ENCODE measurements around the gene EMC9. TPM values are rescaled to one million over a fixed set of nuclear protein-coding genes. Genes with fewer than 3 reads are reported as not detected.

The EMC9 gene
- total and polyA plus RNA-seq, 2 of the 8 experiments (the other 6 are each of a cell fraction or from before 2014, with no cell fraction given): 38.4 to 47.2 TPM

DNA sequence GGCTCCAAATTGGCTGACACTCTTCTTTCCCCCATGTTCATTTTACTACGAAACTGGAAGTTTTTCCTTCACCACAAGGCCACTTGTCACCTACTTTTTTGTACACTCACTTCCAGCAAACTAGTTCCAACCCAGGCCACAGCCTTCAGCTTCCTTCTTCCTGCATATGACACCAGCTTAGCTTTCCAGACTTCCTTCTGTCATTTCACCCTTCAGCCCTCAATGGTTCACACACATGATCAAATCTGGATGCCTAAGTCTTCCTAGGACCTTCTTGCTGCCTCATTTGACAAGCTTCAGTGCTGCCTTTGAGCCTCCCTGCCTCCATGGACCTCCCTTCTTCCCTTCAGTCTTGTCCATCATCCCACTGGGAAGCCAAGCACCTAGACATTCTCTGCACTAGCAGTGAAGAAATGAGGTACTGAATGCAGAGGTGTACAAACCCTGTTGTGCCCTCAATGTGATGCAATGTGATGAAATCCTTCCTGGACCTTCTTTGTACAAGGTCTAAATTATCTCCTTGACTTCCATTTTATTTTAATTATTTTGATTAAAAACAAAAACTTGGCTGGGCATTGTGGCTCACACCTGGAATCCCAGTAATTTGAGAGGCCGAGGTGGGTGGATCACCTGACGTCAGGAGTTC is 26.2 kb upstream of the EMC9 start:
- FAIRE-seq (no peak), DNase-seq (ENCODE audit: low read depth in 1 of 2, low spot score in 2 of 2) (no peak)
- no peak overlapping the region for H2BK120ac ChIP-seq (replicated peaks; ENCODE audit: low read depth, low read length)
- POLR2A ChIA-PET (ENCODE audit: partially characterized antibody): interaction anchor here (0.9 kb wide), 1 partner anchor 10 kb away, joined by 3 read pairs; no protein-coding TSS in a partner anchor
- no peak overlapping the region for H3K4ac ChIP-seq (replicated peaks; ENCODE audit: insufficient read length, low read depth, low read length)
- H3K9me3 ChIP-seq (ENCODE audit: insufficient read depth in 2 of 2, low read depth in 1 of 2, low read length in 1 of 2): no peaks in the 10 kb centered on the region
- H3K4me3 ChIP-seq (ENCODE audit: extremely low read depth in 1 of 4, insufficient read depth in 2 of 4, low read depth in 3 of 4, low read length in 4 of 4): no peak overlapping the region
- H2BK12ac ChIP-seq (ENCODE audit: low read depth, low read length): no peak overlapping the region
- no peak overlapping the region for H4K91ac ChIP-seq (replicated peaks; ENCODE audit: insufficient read length, low read length)
- H3K18ac ChIP-seq (ENCODE audit: extremely low read depth, low read length): no peak overlapping the region
- H4K20me1 ChIP-seq (replicated peaks in 1 of 2; ENCODE audit: control insufficient read depth in 1 of 2, insufficient read depth in 2 of 2, low read length in 2 of 2): peaks cover 0 to 9% of the 10 kb centered on the region in 2 experiments
- H3K23ac ChIP-seq (ENCODE audit: insufficient read length): no peak overlapping the region
- no peak overlapping the region for H2AK5ac ChIP-seq (ENCODE audit: low read depth, low read length)
- no peak overlapping the region for H2AFZ ChIP-seq (ENCODE audit: low read length)
- no peak overlapping the region for H2BK20ac ChIP-seq (ENCODE audit: low read length)
- 92% methylated on average over 3 of the region's 3 CpGs; no CpG with 5 or more reads in 1 of the 2 experiments for WGBS, 2 experiments (ENCODE audit: extremely low coverage in 1 of 2, insufficient coverage in 1 of 2, insufficient read length in 1 of 2, insufficient replicate concordance in 2 of 2, low coverage in 1 of 2, low lambda C conversion rate in 2 of 2, missing lambda C conversion rate in 1 of 2)
- H3K4me1 ChIP-seq (replicated peaks in 1 of 4; ENCODE audit: control insufficient read depth in 3 of 4, insufficient read depth in 4 of 4, low read length in 3 of 4): peaks cover 0 to 4% (median 2%) of the 10 kb centered on the region in 4 experiments; a peak in 4 of 7 replicates
- no peaks in the 10 kb centered on the region for H3K79me1 ChIP-seq (ENCODE audit: low read depth, low read length)
- peaks cover 0 to 18% (median 5%) of the 10 kb centered on the region in 4 experiments; a peak in 6 of 8 replicates for H3K36me3 ChIP-seq (ENCODE audit: control insufficient read depth in 2 of 4, insufficient read depth in 4 of 4, low read length in 3 of 4)
- H4K8ac ChIP-seq (ENCODE audit: extremely low read depth, insufficient read depth, low read length): no peak overlapping the region
- no peak overlapping the region for H3K56ac ChIP-seq (replicated peaks; ENCODE audit: insufficient read length, low read depth, low read length)
- H2BK5ac ChIP-seq (ENCODE audit: low read depth, low read length): no peak overlapping the region
- no peak overlapping the region for H3K27ac ChIP-seq (ENCODE audit: low read depth, low read length)
- H3K9ac ChIP-seq (replicated peaks in 1 of 4; ENCODE audit: extremely low read depth in 1 of 4, low read depth in 3 of 4, low read length in 3 of 4): no peak overlapping the region
- H2BK15ac ChIP-seq (ENCODE audit: low read length): no peak overlapping the region
- no peak overlapping the region for H4K5ac ChIP-seq (ENCODE audit: insufficient read length, low read depth, low read length)
- no peak overlapping the region for H3K4me2 ChIP-seq (ENCODE audit: insufficient read depth in 1 of 2, low read depth in 2 of 2, low read length in 2 of 2)
- H3K23me2 ChIP-seq (ENCODE audit: low read depth, low read length): peaks cover 5% of the 10 kb centered on the region; the same call in 1 of the 2 replicates
- CTCF ChIA-PET (ENCODE audit: partially characterized antibody): no interaction called here
- H3K14ac ChIP-seq (ENCODE audit: insufficient read length): no peak overlapping the region
- H3K79me2 ChIP-seq (ENCODE audit: control insufficient read depth in 1 of 2, insufficient read depth in 2 of 2, low read length in 2 of 2): no peaks in the 10 kb centered on the region
- no peaks in the 10 kb centered on the region for H3K27me3 ChIP-seq (replicated peaks in 1 of 4; ENCODE audit: control insufficient read depth in 3 of 4, extremely low read depth in 1 of 4, insufficient read depth in 3 of 4, low read length in 3 of 4)
- TF ChIP-seq CHD2 (IDR thresholded peaks at IDR 0.05; ENCODE audit: low read length) (no peak), RBBP5 (IDR thresholded peaks at IDR 0.05; ENCODE audit: borderline replicate concordance, low read depth, low read length) (no peak), SUZ12 (IDR thresholded peaks at IDR 0.05; ENCODE audit: low read length) (no peak), EP300 (IDR thresholded peaks at IDR 0.05; ENCODE audit: borderline replicate concordance in 1 of 2, low read depth in 2 of 2, low read length in 2 of 2) (no peak), TEAD4 (IDR thresholded peaks at IDR 0.05; ENCODE audit: low read depth, low read length) (no peak), RXRA (IDR thresholded peaks at IDR 0.05; ENCODE audit: insufficient read depth, low read depth, low read length) (no peak), CTBP2 (IDR thresholded peaks at IDR 0.05; ENCODE audit: borderline replicate concordance, insufficient read depth, insufficient read length, low read length) (no peak), SIN3A (conservative IDR thresholded peaks at IDR 0.05 in 1 of 2, IDR thresholded peaks at IDR 0.05 in 1 of 2; ENCODE audit: low read depth in 1 of 2, low read length in 2 of 2) (no peak)
- TF ChIP-seq, protein P1, sequence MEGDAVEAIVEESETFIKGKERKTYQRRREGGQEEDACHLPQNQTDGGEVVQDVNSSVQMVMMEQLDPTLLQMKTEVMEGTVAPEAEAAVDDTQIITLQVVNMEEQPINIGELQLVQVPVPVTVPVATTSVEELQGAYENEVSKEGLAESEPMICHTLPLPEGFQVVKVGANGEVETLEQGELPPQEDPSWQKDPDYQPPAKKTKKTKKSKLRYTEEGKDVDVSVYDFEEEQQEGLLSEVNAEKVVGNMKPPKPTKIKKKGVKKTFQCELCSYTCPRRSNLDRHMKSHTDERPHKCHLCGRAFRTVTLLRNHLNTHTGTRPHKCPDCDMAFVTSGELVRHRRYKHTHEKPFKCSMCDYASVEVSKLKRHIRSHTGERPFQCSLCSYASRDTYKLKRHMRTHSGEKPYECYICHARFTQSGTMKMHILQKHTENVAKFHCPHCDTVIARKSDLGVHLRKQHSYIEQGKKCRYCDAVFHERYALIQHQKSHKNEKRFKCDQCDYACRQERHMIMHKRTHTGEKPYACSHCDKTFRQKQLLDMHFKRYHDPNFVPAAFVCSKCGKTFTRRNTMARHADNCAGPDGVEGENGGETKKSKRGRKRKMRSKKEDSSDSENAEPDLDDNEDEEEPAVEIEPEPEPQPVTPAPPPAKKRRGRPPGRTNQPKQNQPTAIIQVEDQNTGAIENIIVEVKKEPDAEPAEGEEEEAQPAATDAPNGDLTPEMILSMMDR (IDR thresholded peaks at IDR 0.05; ENCODE audit: control extremely low read depth in 1 of 3, insufficient read depth in 1 of 3, low read depth in 1 of 3, low read length in 3 of 3): no peak

Measured in H1 (cell line).